Hematopoietic multipotent progenitor cell treated with erythropoietin and hydrocortisone succinate and interleukin-3 and kit ligand, for 17 days (in vitro differentiated cells): Measurements from ENCODE around the gene PIGM.

Experiments used
- DNase-seq: peaks from one replicate; pipeline ENCODE4 v3.0.0-alpha.2; 2015; ENCODE audit warnings: low spot score

The PIGM gene

GRCh38 chr1:160061369-160062229 lies 29.8 kb upstream of the PIGM start:
- no peak for DNase-seq

GRCh38 chr1:160058087-160058486 lies 26.3 kb upstream of the PIGM start:
- DNase-seq = no peak

- DNase-seq = no peak
Observed at GRCh38 chr1:160056648-160057169, 24.9 kb upstream of the PIGM start.

DNA sequence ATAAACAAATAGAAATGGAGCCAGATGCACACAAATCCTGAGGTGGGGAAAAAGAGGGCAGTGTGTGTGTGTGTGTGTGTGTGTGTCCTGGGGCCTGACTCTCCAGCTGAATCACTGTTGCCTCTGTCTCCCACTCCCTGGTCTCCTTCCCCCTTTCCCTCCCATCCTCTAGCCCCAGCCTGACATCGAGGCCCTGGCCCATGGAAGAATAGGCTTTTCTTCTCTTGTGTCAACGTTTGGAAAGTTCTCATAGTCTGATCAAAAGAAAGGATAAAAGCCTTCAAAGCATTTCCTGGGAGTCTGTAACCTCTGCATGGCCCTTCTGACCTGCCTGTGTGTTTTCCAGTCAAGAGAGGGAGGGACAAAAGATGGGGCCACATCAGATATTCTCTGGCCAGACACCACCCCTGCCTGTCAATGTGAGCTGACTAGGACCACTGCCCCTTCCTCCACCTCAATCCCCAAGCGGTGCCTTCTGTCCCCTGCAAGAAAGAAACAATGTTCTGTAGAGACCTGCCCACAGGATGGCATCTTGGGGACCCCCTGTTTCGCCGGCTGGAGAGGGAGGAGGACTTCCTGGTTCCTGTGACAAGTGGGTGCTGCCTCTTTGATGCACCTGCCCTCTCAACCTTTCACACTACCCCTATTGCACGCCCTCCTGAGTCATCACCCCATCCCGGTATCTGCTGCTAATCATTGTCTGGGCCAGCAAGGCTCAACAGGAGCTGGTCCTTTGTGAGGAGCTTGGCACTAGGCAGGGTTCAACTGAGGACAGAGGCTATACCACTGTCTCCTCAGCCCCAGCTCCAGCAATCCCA lies 22.0 kb upstream of the PIGM start:
- no peak for DNase-seq

DNA sequence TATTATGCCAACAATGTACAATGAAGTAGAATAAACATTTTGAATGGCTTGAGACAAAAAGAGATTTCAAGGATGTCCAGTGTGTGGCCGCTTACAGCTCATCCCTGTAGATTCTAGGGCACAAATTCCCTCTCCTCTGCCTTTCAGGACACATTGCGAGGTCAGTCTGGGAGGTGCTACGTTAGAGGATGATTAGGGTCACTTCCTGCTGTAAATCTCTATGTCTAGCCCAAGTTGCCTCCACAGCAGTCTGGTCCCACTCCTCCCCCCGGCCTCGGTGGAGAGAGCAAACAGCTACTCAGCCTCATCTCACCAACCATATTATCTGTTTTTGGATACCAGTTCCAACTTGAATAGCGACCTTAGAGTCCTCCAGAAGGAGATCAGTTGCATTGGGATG lies 21.1 kb upstream of the PIGM start:
- DNase-seq = no peak

DNA sequence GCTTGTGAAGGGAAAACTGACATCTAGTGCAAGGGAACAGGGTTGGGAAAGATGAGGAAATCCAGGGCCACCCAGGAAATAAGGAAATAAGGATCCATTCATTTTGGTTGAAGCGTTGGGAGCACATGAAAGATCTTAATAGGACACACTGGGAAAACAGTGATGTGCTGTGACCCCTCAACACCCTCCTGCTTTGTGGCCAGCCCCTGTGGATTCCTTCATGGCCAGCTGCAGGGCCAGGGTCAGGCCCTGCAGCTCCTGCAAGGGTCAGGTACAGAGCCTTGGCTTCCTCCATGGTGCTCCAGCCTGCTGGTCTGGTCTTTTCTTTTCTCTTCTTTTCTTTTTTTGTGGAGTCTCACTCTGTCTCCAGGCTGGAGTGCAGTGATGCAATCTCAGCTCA lies 18.8 kb upstream of the PIGM start:
- no peak for DNase-seq

- peak; percentile 31 for DNase-seq
Observed at GRCh38 chr1:160050182-160050581, 18.4 kb upstream of the PIGM start.

- peak; percentile 58 for DNase-seq
Observed at GRCh38 chr1:160049101-160049500, 17.3 kb upstream of the PIGM start.

GRCh38 chr1:160048335-160048734 lies 16.5 kb upstream of the PIGM start:
- no peak for DNase-seq

- DNase-seq = no peak
Observed at GRCh38 chr1:160047111-160047991, 15.6 kb upstream of the PIGM start.

GRCh38 chr1:160046494-160047110 lies 14.8 kb upstream of the PIGM start:
- DNase-seq = peak; percentile 79

GRCh38 chr1:160045653-160046052 lies 13.9 kb upstream of the PIGM start:
- DNase-seq = no peak

- DNase-seq = no peak
Observed at GRCh38 chr1:160043543-160043942, 11.8 kb upstream of the PIGM start.

DNA sequence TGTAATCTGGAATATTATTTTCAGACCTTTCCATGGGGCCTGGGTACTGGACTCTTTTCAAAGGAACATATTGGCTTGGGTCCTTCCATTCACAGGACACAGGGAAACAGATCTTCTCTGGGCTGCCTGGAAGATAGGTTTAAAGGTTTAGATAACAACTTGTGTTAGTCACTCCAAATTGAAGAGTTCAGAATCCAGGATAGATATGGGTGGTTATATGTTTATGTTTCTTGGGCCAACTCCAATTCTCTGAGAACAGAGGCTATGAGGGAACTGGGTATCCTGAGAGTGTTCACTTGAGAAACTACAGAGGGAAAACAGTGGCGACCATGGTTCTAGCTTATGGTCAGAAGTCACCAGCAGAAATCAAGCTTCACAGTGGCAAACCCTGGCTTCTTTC lies 8.7 kb upstream of the PIGM start:
- DNase-seq = no peak

- DNase-seq = no peak
Observed at GRCh38 chr1:160032165-160032820, 503 bp upstream of the PIGM start.

DNA sequence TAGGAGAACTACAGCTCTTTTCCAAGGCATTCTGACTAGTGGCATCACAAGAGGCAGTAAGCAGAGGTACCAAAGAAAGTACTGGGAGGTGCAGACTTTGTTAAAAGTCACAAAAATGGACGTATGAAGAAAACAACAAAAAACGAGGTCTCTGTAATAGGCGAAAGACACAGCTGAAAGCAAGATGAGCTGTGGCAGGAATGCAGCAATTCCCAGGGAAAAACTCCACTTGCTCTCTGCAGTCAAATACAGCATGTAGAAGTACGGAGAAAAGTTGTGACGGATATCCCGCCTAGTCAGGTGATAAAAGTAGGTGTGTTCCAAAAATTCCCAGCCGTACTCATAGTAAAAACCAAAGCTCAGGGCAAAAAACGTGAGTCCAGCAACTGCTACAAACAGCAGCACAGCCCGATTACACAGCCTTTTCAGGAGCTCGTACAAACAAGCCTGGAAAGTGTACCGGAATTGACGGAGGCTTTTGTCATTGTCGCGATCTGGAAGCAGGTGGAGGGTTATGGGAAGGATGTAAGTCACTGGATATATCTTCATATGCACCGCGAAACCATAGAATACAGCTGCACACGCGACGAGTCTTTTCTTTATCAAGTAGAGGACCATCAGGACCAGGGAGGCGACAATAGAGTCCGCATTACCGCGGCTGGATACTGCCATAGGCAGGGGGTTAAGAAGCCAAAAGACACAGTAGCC lies 979 bp downstream of the PIGM start:
- peak; percentile 17 for DNase-seq

DNA sequence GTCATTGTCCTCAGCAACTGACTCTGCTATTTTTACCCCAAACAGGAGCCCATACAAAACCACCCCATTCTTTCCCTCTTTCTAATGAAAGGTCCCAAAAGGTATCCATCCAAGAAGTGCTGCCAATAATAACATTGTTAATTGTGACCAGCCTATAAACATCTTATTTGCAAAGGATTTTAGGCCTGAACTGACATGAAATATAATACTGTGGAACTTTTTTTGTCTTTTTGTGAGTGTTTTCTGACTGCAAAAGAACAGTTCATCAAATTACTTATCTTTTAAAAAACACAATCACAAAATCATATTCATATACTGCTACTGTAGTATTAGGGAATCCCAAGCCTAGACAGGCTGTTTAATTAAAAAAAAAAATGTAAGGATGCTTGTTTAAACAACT lies 3.4 kb downstream of the PIGM start:
- DNase-seq = no peak

DNA sequence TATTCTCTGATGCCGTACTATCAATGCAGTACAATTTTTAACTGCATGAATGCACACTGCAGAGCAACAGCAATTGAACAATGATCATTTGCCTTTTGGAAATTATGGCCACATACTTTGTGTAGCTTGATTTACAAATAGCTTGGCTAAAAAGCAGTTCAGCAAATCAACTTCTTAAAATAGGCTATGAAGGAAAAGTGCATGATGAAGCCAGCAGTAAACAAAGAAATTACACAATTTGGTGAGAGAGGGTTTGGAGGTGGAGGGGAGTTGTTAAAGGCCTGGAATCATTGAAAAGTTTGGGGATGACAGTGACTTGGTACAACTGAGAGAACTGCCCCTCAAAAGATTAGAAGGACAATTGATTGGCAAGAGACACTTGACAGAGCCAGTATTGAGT lies 6.5 kb downstream of the PIGM start:
- DNase-seq = no peak

DNA sequence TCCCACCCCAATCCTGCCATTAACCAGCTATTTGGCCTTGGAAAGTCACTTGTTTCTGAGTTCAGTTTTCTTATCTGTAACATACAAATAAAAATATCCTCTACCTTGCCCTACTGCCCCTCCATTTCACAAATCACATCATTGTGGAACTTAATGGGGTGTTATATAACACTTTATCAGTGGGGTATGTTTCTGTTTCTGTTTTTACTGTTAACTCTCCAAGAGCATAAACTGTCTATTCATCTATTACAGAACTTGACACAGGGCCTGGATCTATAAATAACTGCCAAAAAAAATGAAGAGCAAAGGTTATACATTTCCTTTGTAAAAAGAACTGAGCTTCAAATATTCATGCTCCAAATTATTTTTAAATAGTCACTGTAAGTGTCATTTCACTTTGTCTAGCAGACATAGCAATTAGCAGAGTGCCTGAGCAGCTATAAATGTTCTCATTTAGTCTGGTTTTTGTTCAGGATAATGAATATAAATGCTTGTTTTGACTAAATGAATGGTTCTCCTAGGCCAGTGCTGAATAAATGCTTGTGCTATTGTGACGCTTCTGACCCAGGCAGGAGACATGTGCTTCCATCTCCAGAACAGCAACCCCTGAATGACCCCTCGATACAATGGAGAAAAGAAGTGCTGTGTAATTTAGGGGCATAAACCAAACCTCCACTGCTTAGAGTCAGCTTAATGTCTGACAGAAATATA lies 7.4 kb downstream of the PIGM start:
- DNase-seq = no peak
